Smooth muscle cell of trachea (primary cell): ENCODE measurements around the gene GDF15. TPM values are rescaled to one million over a fixed set of nuclear protein-coding genes. Genes with fewer than 3 reads are reported as not detected.

Source experiments
- total RNA-seq: library from RNA; depleted of rRNA; stranded (reverse); fragments of >200 nt; gene quantifications from 2 replicates; pipeline ENCODE4 v1.2.1, GENCODE V29; 2014

Gene GDF15
- 37.7 and 138 TPM in 2 replicates for total RNA-seq

GRCh38 chr19:18385675-18386542 is at the start of gene GDF15:
GDF15 (plus strand) TSS chr19:18386158; CDS start chr19:18386190, 32 bp downstream.

GRCh38 chr19:18340190-18340989 is 45.6 kb upstream of the GDF15 start, which contains the start of gene PGPEP1:
PGPEP1 (plus strand) TSS chr19:18340598; CDS start chr19:18340682, 84 bp downstream.

DNA sequence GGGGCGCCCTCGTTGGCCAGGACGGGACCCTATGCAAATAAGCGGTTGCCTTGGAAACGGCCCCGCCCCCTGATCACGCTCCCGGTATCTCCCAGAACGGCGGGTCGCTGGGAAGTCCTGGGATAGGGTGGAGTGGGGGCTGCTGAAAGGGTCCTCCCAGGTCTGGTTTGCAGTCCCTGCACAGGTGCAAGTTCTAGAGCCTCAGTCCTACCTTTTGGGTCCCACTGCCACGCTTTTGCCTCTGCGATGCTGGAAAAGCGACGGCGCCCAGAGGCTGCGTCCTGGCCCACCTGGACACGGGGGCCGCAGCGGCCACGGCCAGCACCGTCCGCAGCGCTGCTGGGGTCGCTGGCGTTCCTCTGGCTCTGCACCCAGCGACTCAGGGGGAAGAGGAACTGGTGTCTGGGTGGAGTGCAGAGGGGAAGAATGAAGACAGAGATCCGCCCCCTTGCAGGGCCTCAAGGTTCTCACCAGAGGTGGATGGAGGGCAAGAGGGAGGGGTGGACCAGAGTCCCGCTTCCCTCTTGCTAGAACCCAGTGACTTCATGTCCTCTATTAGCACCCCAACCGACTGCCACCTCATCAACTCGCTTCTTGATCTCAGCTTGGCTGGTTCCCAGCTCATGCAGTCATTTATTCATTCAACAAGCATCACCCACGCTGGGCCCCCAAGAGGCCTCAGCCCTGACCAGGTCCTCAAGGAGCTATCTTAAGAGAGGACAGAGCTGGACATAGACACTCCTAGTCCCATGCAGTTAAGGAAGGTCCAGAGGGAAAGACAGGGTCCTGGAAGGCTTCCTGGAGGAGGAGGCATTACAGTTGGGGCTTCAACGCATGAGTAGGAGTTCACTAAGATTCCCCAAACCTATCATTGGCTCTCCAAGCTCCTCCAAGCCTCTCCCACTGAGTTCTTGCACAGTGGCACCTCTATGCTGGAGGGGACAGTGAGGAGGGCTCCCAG is 11.6 kb downstream of the GDF15 start, which contains the start of gene LRRC25:
Gene LRRC25 (minus strand): TSS at position 381 of the 961 bp plus-strand sequence. CDS start 659 bp downstream, outside the sequence.

DNA sequence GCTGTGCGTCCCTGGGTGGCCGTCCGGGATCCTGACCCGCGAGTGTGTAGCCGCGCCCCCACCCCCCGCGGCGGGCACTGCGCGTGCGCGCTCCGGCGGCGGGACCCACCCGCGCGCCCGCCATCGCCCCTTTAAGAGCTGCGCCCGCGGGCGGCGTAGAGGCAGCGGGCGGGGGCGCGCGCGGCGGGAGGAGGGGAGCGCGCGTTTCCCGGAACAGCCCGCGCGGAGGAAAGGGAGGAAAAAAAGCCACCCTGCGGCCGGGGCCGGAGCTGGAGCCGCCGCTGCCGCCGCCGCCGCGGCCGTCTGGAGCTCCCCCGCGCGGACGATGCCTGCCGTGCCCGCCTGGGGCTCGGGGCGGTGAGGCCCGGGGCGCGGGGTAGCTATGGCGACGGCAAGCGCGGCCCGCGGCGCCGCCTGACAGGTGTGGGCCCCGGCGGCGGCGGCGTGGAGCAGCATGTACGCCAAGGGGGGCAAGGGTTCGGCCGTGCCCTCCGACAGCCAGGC is 33.3 kb downstream of the GDF15 start, which contains the start of gene SSBP4:
Gene SSBP4 (plus strand): TSS at position 204 of the 504 bp plus-strand sequence. CDS start 251 bp downstream, at position 455.

GRCh38 chr19:18437491-18438330 is 51.8 kb downstream of the GDF15 start, which contains the start of gene ISYNA1:
ISYNA1 (minus strand) TSS chr19:18438133; CDS start chr19:18437979, 154 bp downstream.

Other genes with a start within 250 kb of the GDF15 start
- gene PIK3R2, start 233.0 kb upstream of the GDF15 start, total RNA-seq = 21.5 and 50.6 TPM in 2 replicates
- gene IFI30, start 212.3 kb upstream of the GDF15 start, total RNA-seq = 17.2 and 23.0 TPM in 2 replicates
- gene MPV17L2, start 192.9 kb upstream of the GDF15 start, total RNA-seq = 6.7 and 9.3 TPM in 2 replicates
- 2.0 and 5.5 TPM in 2 replicates for gene RAB3A, start 182.1 kb upstream of the GDF15 start, total RNA-seq
- gene PDE4C, start 159.7 kb upstream of the GDF15 start, total RNA-seq = 0.87 and 6.0 TPM in 2 replicates
- 1.8 and 1.9 TPM in 2 replicates for gene IQCN, start 111.7 kb upstream of the GDF15 start, total RNA-seq
- gene JUND, start 104.5 kb upstream of the GDF15 start, total RNA-seq = 156 and 224 TPM in 2 replicates
- gene LSM4, start 63.1 kb upstream of the GDF15 start, total RNA-seq = 131 and 245 TPM in 2 replicates
- gene PGPEP1, start 45.6 kb upstream of the GDF15 start, total RNA-seq = 39.9 and 82.7 TPM in 2 replicates
- gene LRRC25, start 11.5 kb downstream of the GDF15 start, total RNA-seq = 0.15 and 0.50 TPM in 2 replicates
- gene SSBP4, start 33.2 kb downstream of the GDF15 start, total RNA-seq = 69.7 and 112 TPM in 2 replicates
- gene ISYNA1, start 52.0 kb downstream of the GDF15 start, total RNA-seq = 8.1 and 26.5 TPM in 2 replicates
- gene ELL, start 135.9 kb downstream of the GDF15 start, total RNA-seq = 12.9 and 18.7 TPM in 2 replicates
- gene FKBP8, start 157.4 kb downstream of the GDF15 start, total RNA-seq = 282 and 430 TPM in 2 replicates
- 93.1 and 122 TPM in 2 replicates for gene KXD1, start 171.7 kb downstream of the GDF15 start, total RNA-seq
- 690 and 1,149 TPM in 2 replicates for gene UBA52, start 185.7 kb downstream of the GDF15 start, total RNA-seq
- gene REX1BD, start 202.6 kb downstream of the GDF15 start, total RNA-seq = 49.8 and 63.1 TPM in 2 replicates
- 9.5 and 28.8 TPM in 2 replicates for gene CRLF1, start 220.6 kb downstream of the GDF15 start, total RNA-seq
- gene TMEM59L, start 226.7 kb downstream of the GDF15 start, total RNA-seq = 0.29 and 4.6 TPM in 2 replicates